Uterus (tissue), 2 donors: Measurements from ENCODE around the gene XKRX.

Experiments
- POLR2A ChIP-seq, 2 donors: fragments of 450-650 bp; IDR thresholded peaks; one replicate each; pipeline ENCODE4 v1.6.1; 2016; ENCODE audit warnings: antibody characterized with exemption in 2 of 2, mild to moderate bottlenecking in 1 of 2, moderate library complexity in 1 of 2
- TF ChIP-seq, protein P1 (sequence below), 4 experiments: fragments of 200-600 bp in 2 of 4; fragments of 450-650 bp in 2 of 4; sonication (generic) in 2 of 4; IDR thresholded peaks; one replicate each; pipeline ENCODE4 v1.5.1; 2016 to 2019; ENCODE audit warnings: antibody characterized with exemption in 4 of 4, mild to moderate bottlenecking in 2 of 4, moderate library complexity in 1 of 4

DNA sequence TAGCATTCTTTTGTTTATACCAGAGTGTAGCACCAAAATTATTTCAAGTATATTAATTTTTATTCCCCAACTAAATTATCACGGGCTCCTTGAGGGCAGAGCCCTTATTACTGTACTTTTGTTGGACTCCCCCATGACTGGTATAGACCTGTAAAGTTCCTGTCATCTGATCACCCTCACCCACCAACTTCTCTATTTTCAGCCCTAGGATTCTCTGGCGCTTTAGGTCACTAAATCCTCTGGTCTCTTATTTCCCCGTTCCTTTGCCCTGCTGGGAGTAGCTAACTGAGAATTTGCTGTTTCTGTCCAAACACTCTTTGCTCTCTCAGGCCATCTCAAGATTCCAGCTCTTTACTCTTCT lies 3.2 kb upstream of the XKRX start:
- TF ChIP-seq, protein P1, sequence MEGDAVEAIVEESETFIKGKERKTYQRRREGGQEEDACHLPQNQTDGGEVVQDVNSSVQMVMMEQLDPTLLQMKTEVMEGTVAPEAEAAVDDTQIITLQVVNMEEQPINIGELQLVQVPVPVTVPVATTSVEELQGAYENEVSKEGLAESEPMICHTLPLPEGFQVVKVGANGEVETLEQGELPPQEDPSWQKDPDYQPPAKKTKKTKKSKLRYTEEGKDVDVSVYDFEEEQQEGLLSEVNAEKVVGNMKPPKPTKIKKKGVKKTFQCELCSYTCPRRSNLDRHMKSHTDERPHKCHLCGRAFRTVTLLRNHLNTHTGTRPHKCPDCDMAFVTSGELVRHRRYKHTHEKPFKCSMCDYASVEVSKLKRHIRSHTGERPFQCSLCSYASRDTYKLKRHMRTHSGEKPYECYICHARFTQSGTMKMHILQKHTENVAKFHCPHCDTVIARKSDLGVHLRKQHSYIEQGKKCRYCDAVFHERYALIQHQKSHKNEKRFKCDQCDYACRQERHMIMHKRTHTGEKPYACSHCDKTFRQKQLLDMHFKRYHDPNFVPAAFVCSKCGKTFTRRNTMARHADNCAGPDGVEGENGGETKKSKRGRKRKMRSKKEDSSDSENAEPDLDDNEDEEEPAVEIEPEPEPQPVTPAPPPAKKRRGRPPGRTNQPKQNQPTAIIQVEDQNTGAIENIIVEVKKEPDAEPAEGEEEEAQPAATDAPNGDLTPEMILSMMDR (IDR thresholded peaks at IDR 0.05), result no peak
- TF ChIP-seq POLR2A (IDR thresholded peaks at IDR 0.05), result no peak
